Left ventricle myocardium inferior (tissue), 1 donor: Measurements from ENCODE around the gene TBX4. TPM values are rescaled to one million over a fixed set of nuclear protein-coding genes. Genes with fewer than 3 reads are reported as not detected.

Source experiments
- DNase-seq: peaks from one replicate; pipeline ENCODE4 v3.0.0-alpha.2; 2020
- H3K27ac ChIP-seq: fragments of 200-600 bp; replicated peaks from 2 replicates; pipeline ENCODE4 v1.8.0; 2021
- H3K27me3 ChIP-seq: fragments of 200-600 bp; 2 replicates; pipeline ENCODE4 v1.8.0; 2021; ENCODE audit warnings: low read depth
- H3K36me3 ChIP-seq: fragments of 200-600 bp; 2 replicates; pipeline ENCODE4 v1.8.0; 2021
- H3K4me1 ChIP-seq: fragments of 200-600 bp; 2 replicates; pipeline ENCODE4 v1.8.0; 2021
- H3K4me3 ChIP-seq: fragments of 200-600 bp; 2 replicates; pipeline ENCODE4 v1.8.0; 2021; ENCODE audit warnings: mild to moderate bottlenecking, moderate library complexity
- H3K9me3 ChIP-seq: fragments of 200-600 bp; replicated peaks from 2 replicates; pipeline ENCODE4 v1.8.0; 2021
- CTCF ChIP-seq: fragments of 200-600 bp; IDR thresholded peaks from 2 replicates; pipeline ENCODE4 v1.8.0; 2021; ENCODE audit warnings: antibody characterized with exemption, mild to moderate bottlenecking, borderline replicate concordance
- intact Hi-C: fragments of 100-400 bp; cut with micrococcal nuclease; formaldehyde crosslinking; loops from one replicate; pipeline ENCODE4 v1.11.0; 2022
- total RNA-seq: library from RNA; stranded (reverse); fragmentation: NEBNext Ultra II Directional; extraction: Animal tissue kit (Norgen Biotek cat#: 25700); gene quantifications from one replicate; pipeline ENCODE4 v1.2.1, GENCODE V29; 2021
- donor health status: DM: no; HTN: yes; CAD: no; lungs with severe emphysema.

TBX4 gene
- total RNA-seq, 1 donor from 2014 or later: not detected

DNA sequence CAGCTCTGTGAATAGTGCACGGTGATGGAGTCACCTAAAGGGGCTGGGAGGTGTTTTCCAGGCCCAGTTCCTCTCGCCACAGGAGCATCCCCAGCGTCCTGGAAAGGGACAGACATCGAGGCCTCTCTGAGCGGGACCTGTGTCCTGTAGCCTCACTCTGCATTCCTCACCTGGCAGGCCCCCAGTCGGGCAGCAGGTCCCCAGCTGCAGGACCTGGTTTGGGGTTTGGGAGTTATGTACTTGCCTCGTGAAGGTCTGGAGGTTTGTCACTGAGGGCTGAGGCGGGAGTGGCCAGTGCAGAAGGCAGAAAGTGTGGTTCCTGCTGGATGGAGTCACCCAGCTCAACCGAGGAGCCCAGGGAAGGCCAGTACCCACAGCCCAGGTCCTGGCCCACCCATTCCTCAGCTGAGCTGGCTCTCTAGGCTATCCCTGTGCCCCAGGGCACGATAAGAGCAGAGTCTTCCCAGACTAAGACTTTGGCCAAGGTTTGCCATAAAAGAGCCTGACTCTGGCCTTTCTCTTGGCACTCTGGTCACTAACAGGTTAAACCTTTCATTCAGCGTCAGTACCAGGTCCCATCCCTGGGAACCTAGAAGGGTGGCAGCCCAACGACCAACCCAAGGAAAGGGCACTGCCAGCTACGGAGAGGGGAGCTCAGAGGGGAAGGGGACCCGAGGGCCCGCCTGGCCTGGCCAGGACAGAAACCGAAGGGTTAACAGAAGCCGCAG, 24.4 kb downstream of the TBX4 start:
- intact Hi-C loops: no loop called here
- Histone ChIP-seq H3K9me3 (no peaks in the 10 kb centered on the region), H3K4me1 (no peaks in the 10 kb centered on the region), H3K27ac (no peak overlapping the region), H3K4me3 (no peak overlapping the region), H3K36me3 (no peaks in the 10 kb centered on the region), H3K27me3 (peaks cover 67% of the 10 kb centered on the region)
- no peak for DNase-seq
- TF ChIP-seq CTCF: no peak

- intact Hi-C loops: no loop called here
- H3K27me3 ChIP-seq: peaks cover 67% of the 10 kb centered on the region
- no peaks in the 10 kb centered on the region for H3K9me3 ChIP-seq
- H3K4me3 ChIP-seq: no peak overlapping the region
- TF ChIP-seq CTCF: no peak
- H3K27ac ChIP-seq: no peak overlapping the region
- DNase-seq: no peak
- no peaks in the 10 kb centered on the region for H3K4me1 ChIP-seq
- no peaks in the 10 kb centered on the region for H3K36me3 ChIP-seq
Observed at GRCh38 chr17:61477204-61477834, 25.1 kb downstream of the TBX4 start.

GRCh38 chr17:61478026-61478789, 26.0 kb downstream of the TBX4 start:
- Histone ChIP-seq H3K27ac (no peak overlapping the region), H3K36me3 (no peaks in the 10 kb centered on the region), H3K4me3 (no peak overlapping the region), H3K9me3 (no peaks in the 10 kb centered on the region), H3K27me3 (peaks cover 61% of the 10 kb centered on the region), H3K4me1 (no peaks in the 10 kb centered on the region)
- no peak for TF ChIP-seq CTCF
- intact Hi-C loops: no loop called here
- DNase-seq: no peak

- H3K27ac ChIP-seq: no peak overlapping the region
- no peaks in the 10 kb centered on the region for H3K4me1 ChIP-seq
- peaks cover 55% of the 10 kb centered on the region for H3K27me3 ChIP-seq
- intact Hi-C loops: no loop called here
- TF ChIP-seq CTCF: no peak
- DNase-seq: no peak
- H3K4me3 ChIP-seq: no peak overlapping the region
- H3K36me3 ChIP-seq: no peaks in the 10 kb centered on the region
- H3K9me3 ChIP-seq: no peaks in the 10 kb centered on the region
Observed at GRCh38 chr17:61478790-61479492, 26.7 kb downstream of the TBX4 start.
